Neural cell (in vitro differentiated cells): ENCODE measurements around the gene ACTG2. TPM values are rescaled to one million over a fixed set of nuclear protein-coding genes. Genes with fewer than 3 reads are reported as not detected.

ENCODE experiments used
- H2AFZ ChIP-seq: fragments of 200-600, 300-800 bp; sonication (generic), shearing (Covaris generic); 2 replicates; pipeline ENCODE4 v1.6.0; 2014; ENCODE audit warnings: low read depth, mild to moderate bottlenecking, antibody characterized with exemption, low read length, moderate library complexity
- H3F3A ChIP-seq: fragments of 200-600 bp; shearing (Covaris generic); 2 replicates; pipeline ENCODE4 v1.6.1; 2016; ENCODE audit warnings: mild to moderate bottlenecking, moderate library complexity, mixed read lengths, antibody characterized with exemption, low read length; ENCODE audit not compliant: insufficient read depth, poor library complexity, severe bottlenecking
- H3K27ac ChIP-seq: fragments of 200-600, 300-800 bp; sonication (generic), shearing (Covaris generic); 2 replicates; pipeline ENCODE4 v1.5.1; 2014; ENCODE audit warnings: mild to moderate bottlenecking, low read length, moderate library complexity
- H3K27me3 ChIP-seq: fragments of 300-800, 200-600 bp; sonication (generic), shearing (Covaris generic); 2 replicates; pipeline ENCODE4 v1.6.0; 2014; ENCODE audit warnings: mild to moderate bottlenecking, low read depth, low read length, moderate library complexity; ENCODE audit not compliant: insufficient read depth
- H3K36me3 ChIP-seq: fragments of 300-800, 200-600 bp; sonication (generic), shearing (Covaris generic); 2 replicates; pipeline ENCODE4 v1.5.1; 2014; ENCODE audit warnings: mild to moderate bottlenecking, antibody characterized with exemption, low read length, moderate library complexity; ENCODE audit not compliant: insufficient read depth
- H3K4me2 ChIP-seq: fragments of 300-800, 200-600 bp; sonication (generic), shearing (Covaris generic); 2 replicates; pipeline ENCODE4 v1.6.0; 2014; ENCODE audit warnings: mild to moderate bottlenecking, low read length
- H3K4me3 ChIP-seq: fragments of 300-800, 200-600 bp; sonication (generic), shearing (Covaris generic); 2 replicates; pipeline ENCODE4 v1.5.1; 2014; ENCODE audit warnings: mild to moderate bottlenecking, low read length, moderate library complexity
- H3K79me2 ChIP-seq: fragments of 200-600 bp; shearing (Covaris generic); replicated peaks from 2 replicates; pipeline ENCODE4 v1.6.0; 2014; ENCODE audit warnings: mild to moderate bottlenecking, low read length, moderate library complexity; ENCODE audit not compliant: insufficient read depth
- H3K9ac ChIP-seq: fragments of 300-800, 200-600 bp; sonication (generic), shearing (Covaris generic); 2 replicates; pipeline ENCODE4 v1.6.1; 2016; ENCODE audit warnings: mild to moderate bottlenecking, low read length, mixed read lengths
- H3K9me2 ChIP-seq: fragments of 200-600 bp; shearing (Covaris generic); 2 replicates; pipeline ENCODE4 v1.6.1; 2016; ENCODE audit warnings: mild to moderate bottlenecking, low read length, mixed read lengths; ENCODE audit not compliant: insufficient read depth
- H3K9me3 ChIP-seq: fragments of 200-600, 300-800 bp; sonication (generic), shearing (Covaris generic); 2 replicates; pipeline ENCODE4 v1.6.1; 2016; ENCODE audit warnings: mild to moderate bottlenecking, mixed run types, low read length, moderate library complexity, mixed read lengths
- H4K20me1 ChIP-seq: fragments of 200-600 bp; shearing (Covaris generic); 2 replicates; pipeline ENCODE4 v1.6.1; 2016; ENCODE audit warnings: mild to moderate bottlenecking, mixed run types; ENCODE audit not compliant: insufficient read depth
- CTCF ChIP-seq: fragments of 450-650 bp; IDR thresholded peaks from 2 replicates; pipeline ENCODE4 v1.5.1; 2014; ENCODE audit warnings: antibody characterized with exemption, mild to moderate bottlenecking, moderate library complexity; ENCODE audit not compliant: poor library complexity, severe bottlenecking
- EP300 ChIP-seq: fragments of 450-650 bp; conservative IDR thresholded peaks from 2 replicates; pipeline ENCODE4 v1.6.1; 2014; ENCODE audit warnings: antibody characterized with exemption, mild to moderate bottlenecking, moderate library complexity; ENCODE audit not compliant: poor library complexity, severe bottlenecking
- EZH2 ChIP-seq: fragments of 200-600, 300-800 bp; shearing (Covaris generic), sonication (generic); IDR thresholded peaks from 2 replicates; pipeline ENCODE4 v1.6.1; 2014; ENCODE audit warnings: antibody characterized with exemption, low read length, borderline replicate concordance, mild to moderate bottlenecking; ENCODE audit not compliant: insufficient read depth, poor library complexity, severe bottlenecking
- MXI1 ChIP-seq: fragments of 450-650 bp; conservative IDR thresholded peaks from 2 replicates; pipeline ENCODE4 v1.6.1; 2014; ENCODE audit warnings: antibody characterized with exemption, mild to moderate bottlenecking; ENCODE audit not compliant: poor library complexity, severe bottlenecking
- POLR2AphosphoS5 ChIP-seq: IDR thresholded peaks from 2 replicates; pipeline ENCODE4 v1.6.1; 2012
- RAD21 ChIP-seq: fragments of 450-650 bp; conservative IDR thresholded peaks from 2 replicates; pipeline ENCODE4 v1.6.1; 2014; ENCODE audit warnings: antibody characterized with exemption, mild to moderate bottlenecking, moderate library complexity
- SMC3 ChIP-seq: fragments of 450-650 bp; conservative IDR thresholded peaks from 2 replicates; pipeline ENCODE4 v1.6.1; 2014; ENCODE audit warnings: antibody characterized with exemption, mild to moderate bottlenecking, moderate library complexity; ENCODE audit not compliant: poor library complexity
- TAF1 ChIP-seq: IDR thresholded peaks from 2 replicates; pipeline ENCODE4 v1.6.1; 2012; ENCODE audit warnings: low read depth
- polyA plus RNA-seq: library from polyadenylated mRNA; depleted of rRNA; stranded (reverse); fragments of >200 nt; gene quantifications from 2 replicates; pipeline ENCODE4 v1.2.3, GENCODE V29; 2014
- TF ChIP-seq, protein P1 (sequence below): IDR thresholded peaks from 2 replicates; pipeline ENCODE4 v1.6.1; 2012; ENCODE audit warnings: borderline replicate concordance

The ACTG2 gene
- polyA plus RNA-seq, 1 donor from 2014 or later, result 0.67 TPM

DNA sequence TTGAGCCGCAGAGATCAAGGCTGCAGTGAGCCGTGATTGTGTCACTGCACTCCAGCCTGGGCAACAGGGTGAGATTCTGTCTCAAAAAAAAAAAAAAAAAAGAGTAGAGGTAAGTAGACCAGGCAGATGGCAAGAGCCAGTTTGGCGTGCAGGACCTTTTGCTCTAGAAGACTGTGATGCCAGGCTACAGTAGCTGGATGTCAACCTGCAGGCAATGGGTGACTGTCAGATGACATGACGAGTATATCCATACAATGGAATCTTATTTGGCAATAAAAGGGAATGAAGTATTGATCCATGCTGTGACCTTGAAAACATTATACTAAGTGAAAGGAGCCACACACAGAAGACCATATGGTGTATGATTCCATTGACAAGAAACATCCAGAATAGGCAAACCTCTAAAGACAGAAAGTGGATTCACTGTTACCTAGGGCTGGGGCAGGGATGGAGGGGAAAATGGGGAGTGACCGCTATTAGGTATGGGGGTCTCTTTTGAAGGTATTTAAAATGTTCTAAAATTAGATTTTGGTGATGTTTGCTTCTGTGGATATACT, 22.7 kb downstream of the ACTG2 start:
- H3K27ac ChIP-seq, result no peak overlapping the region
- no peak overlapping the region for H3K4me3 ChIP-seq
- H3K9me3 ChIP-seq, result no peaks in the 10 kb centered on the region
- no peak overlapping the region for H3K4me2 ChIP-seq
- no peaks in the 10 kb centered on the region for H3K27me3 ChIP-seq
- H4K20me1 ChIP-seq, result no peaks in the 10 kb centered on the region
- H2AFZ ChIP-seq, result no peak overlapping the region
- TF ChIP-seq EP300 (no peak), RAD21 (no peak)
- H3K9me2 ChIP-seq, result no peaks in the 10 kb centered on the region
- no peaks in the 10 kb centered on the region for H3K36me3 ChIP-seq
- no peaks in the 10 kb centered on the region for H3K79me2 ChIP-seq
- no peak overlapping the region for H3K9ac ChIP-seq
- H3F3A ChIP-seq, result no peaks in the 10 kb centered on the region

- H3K9me2 ChIP-seq, result no peaks in the 10 kb centered on the region
- H3K36me3 ChIP-seq, result no peaks in the 10 kb centered on the region
- H3K4me2 ChIP-seq, result no peak overlapping the region
- H3K27me3 ChIP-seq, result no peaks in the 10 kb centered on the region
- H3K27ac ChIP-seq, result no peak overlapping the region
- H3K9me3 ChIP-seq, result no peaks in the 10 kb centered on the region
- H2AFZ ChIP-seq, result no peak overlapping the region
- no peak overlapping the region for H3K4me3 ChIP-seq
- H3K9ac ChIP-seq, result no peak overlapping the region
- H3K79me2 ChIP-seq, result no peaks in the 10 kb centered on the region
- H3F3A ChIP-seq, result no peaks in the 10 kb centered on the region
- no peak for TF ChIP-seq SMC3
- TF ChIP-seq CTCF, result no peak
- TF ChIP-seq, protein P1, sequence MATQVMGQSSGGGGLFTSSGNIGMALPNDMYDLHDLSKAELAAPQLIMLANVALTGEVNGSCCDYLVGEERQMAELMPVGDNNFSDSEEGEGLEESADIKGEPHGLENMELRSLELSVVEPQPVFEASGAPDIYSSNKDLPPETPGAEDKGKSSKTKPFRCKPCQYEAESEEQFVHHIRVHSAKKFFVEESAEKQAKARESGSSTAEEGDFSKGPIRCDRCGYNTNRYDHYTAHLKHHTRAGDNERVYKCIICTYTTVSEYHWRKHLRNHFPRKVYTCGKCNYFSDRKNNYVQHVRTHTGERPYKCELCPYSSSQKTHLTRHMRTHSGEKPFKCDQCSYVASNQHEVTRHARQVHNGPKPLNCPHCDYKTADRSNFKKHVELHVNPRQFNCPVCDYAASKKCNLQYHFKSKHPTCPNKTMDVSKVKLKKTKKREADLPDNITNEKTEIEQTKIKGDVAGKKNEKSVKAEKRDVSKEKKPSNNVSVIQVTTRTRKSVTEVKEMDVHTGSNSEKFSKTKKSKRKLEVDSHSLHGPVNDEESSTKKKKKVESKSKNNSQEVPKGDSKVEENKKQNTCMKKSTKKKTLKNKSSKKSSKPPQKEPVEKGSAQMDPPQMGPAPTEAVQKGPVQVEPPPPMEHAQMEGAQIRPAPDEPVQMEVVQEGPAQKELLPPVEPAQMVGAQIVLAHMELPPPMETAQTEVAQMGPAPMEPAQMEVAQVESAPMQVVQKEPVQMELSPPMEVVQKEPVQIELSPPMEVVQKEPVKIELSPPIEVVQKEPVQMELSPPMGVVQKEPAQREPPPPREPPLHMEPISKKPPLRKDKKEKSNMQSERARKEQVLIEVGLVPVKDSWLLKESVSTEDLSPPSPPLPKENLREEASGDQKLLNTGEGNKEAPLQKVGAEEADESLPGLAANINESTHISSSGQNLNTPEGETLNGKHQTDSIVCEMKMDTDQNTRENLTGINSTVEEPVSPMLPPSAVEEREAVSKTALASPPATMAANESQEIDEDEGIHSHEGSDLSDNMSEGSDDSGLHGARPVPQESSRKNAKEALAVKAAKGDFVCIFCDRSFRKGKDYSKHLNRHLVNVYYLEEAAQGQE, result no peak
- TF ChIP-seq POLR2AphosphoS5, result no peak
- TF ChIP-seq TAF1, result no peak
- no peak for TF ChIP-seq EZH2
- no peak for TF ChIP-seq EP300
- no peak for TF ChIP-seq RAD21
- TF ChIP-seq MXI1, result no peak
- no peaks in the 10 kb centered on the region for H4K20me1 ChIP-seq
These were observed 23.9 kb downstream of the ACTG2 start for GRCh38 chr2:73916666-73917065.

DNA sequence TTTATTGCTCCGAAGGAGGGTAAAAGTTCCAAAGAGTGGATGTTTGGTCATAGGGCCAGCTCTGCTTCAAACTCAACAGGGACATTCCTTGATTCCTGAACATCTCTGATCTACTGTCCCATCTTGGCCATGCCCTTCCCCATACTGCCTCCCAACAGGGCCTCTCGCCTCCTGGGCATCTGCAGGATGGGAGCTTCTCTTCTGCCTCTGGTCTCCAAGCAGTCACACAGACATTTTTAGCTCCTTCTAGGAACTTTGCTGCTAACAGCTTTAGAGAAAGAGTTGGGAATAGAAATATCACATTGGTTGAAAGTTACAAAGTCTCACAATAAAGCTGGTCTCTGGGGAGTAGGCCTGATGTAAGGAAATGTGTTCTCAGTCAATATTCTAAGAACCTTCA, 24.5 kb downstream of the ACTG2 start:
- H3K9ac ChIP-seq, result no peak overlapping the region
- no peaks in the 10 kb centered on the region for H3F3A ChIP-seq
- no peaks in the 10 kb centered on the region for H4K20me1 ChIP-seq
- no peaks in the 10 kb centered on the region for H3K27me3 ChIP-seq
- no peak overlapping the region for H3K4me2 ChIP-seq
- no peaks in the 10 kb centered on the region for H3K79me2 ChIP-seq
- H3K4me3 ChIP-seq, result no peak overlapping the region
- no peaks in the 10 kb centered on the region for H3K36me3 ChIP-seq
- H3K9me3 ChIP-seq, result no peaks in the 10 kb centered on the region
- TF ChIP-seq TAF1 (no peak), EZH2 (no peak), CTCF (no peak), MXI1 (no peak), RAD21 (no peak)
- no peaks in the 10 kb centered on the region for H3K9me2 ChIP-seq
- H2AFZ ChIP-seq, result no peak overlapping the region
- H3K27ac ChIP-seq, result no peak overlapping the region
